Embryonic facial prominence (tissue), 1 donor: ENCODE measurements around the gene KIZ.

Experiments
- DNase-seq: peaks from one replicate; pipeline ENCODE4 v3.0.0-alpha.2; 2016; ENCODE audit errors: extremely low spot score

Gene KIZ

DNA sequence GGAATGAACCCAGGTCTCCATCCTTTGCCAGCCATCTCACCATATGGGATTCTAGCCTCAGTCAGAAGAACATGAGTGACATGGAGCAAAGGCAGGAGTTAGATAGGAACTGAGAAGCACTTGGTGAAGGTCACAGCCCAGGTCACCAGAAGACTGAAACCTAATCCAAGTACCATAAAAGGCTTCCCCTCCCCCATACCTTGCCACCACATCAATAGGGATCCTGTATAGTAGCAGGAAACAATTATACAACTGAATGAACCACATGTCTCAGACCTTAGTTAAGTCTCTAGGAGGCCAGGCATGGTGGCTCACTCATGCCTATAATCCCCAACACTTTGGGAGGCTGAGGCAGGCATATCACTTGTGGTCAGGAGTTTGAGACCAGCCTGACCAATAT lies 49.6 kb downstream of the KIZ start:
- no peak for DNase-seq

DNA sequence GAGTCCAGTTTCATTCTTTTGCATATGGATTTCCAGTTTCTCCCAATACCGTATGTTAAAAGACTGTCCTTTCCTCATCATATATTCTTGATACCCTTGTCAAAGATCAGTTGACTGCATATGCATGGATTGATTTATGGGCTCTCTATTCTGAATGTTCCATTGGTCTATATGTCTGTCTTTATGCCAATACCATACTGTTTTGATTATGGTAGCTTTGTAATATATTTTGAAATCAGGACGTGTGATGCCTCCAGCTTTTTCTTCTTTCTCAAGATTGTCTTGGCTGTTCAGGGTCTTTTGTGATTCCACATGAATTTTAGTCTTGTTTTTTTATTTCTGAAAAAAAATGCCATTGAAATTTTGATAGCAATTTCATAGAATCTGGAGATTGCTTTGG lies 51.9 kb downstream of the KIZ start:
- DNase-seq: no peak

DNA sequence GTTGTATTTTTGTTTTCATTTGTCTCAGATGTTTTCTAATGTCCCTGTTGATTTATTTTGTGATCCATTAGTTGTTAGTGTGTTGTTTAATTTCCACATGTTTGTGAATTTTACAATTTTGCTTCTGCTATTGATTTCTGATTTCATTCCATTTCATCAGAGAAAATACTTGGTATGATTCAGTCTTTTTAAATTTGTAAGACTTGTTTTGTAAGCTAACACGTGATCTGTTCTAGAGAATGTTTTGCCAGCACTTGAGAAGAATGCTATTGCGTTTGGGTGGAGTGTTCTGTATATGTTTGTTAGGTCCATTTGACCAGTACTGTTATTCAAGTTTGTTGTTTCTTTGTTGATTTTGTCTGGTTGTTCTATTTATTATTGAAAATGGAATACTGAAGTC lies 53.9 kb downstream of the KIZ start:
- DNase-seq: no peak

DNA sequence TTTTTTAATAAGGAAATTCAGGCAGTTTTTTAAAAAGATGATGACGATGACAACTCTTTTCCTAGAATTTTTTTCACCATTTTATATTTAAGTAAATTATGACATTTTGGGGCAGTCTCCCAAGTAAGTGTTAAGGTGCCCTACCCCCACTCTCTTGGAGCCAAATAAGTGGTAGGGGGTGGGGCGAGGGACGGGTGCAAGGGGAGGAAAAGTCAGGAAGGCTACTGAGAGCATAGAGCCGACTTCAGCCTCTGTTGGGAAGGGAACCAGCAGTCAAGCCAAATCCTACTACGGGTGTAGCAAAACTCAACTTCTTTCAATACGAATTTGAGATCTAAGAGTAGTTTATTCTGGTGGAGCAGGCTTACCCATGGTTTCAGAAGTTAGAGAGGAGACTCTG lies 54.4 kb downstream of the KIZ start:
- no peak for DNase-seq

DNA sequence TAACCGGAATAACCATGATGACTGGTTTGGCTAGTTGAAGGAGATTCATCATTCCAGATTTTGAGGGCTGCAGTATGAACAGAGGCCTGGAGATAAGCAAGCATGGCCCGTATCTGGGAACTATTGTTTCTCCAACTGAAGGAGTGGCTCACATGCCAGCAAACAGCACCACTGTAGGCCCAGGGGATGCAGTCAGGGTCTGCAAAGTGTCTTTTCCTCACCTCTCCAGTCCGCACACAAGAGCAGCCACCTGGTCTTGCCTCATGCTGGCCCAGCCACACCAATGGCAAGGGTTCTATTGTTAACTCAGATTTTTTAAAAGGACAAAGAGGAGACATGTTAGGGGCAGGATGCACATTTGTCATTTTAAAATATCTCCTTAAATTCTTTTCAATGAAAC lies 55.1 kb downstream of the KIZ start:
- no peak for DNase-seq

DNA sequence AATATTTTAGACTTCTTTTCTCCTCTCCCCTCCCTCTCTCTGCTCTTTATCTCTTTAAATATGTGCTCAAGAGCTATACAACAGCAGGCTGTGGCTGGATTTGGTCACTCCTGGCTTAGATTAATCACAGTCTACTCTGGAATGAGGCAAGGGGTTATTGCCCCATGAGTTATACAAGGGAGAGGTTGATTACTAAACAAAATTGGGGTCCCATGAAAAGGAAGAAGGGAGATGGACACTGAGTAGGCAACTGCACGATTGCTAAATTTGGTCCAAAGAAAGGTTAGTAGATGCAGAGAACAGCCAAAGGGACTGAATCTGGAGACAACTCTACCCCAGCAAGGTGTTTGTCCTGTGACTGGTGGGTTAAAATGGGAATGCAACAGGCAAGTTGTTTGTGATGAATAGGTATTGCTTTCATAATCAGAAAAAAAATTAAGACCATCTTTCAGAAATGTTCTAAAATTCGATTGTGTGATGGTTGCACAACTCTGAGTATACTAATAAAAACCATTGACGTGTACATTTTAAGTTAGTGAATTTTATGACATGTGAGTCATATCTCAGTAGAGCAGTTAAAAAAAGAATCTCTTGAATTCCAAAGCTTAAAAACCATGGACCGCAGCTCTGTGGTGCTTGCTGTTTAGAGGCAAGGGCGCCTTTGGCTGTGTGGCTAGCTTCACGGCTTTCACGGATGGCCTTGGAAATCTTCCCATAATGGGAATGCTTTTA lies 57.1 kb downstream of the KIZ start:
- no peak for DNase-seq

DNA sequence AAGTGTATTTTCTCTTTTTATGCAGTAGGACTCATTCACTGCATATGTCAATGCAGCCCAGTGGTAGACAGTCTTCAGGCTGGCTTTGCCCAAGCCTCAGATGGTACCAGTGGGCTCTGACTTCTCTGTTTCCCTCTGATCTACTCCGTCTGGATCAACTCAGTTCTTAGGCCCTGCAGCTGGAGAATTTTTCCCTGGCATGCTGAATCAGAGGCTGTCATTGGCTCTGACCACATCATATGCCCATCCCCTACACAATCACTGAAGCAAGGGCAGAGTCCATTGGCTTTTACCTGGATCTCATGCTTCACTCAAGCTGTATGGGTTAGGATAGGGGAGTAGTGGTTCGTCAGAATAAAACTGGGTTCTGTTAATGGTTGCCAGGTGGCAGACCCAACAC lies 57.8 kb downstream of the KIZ start:
- no peak for DNase-seq

DNA sequence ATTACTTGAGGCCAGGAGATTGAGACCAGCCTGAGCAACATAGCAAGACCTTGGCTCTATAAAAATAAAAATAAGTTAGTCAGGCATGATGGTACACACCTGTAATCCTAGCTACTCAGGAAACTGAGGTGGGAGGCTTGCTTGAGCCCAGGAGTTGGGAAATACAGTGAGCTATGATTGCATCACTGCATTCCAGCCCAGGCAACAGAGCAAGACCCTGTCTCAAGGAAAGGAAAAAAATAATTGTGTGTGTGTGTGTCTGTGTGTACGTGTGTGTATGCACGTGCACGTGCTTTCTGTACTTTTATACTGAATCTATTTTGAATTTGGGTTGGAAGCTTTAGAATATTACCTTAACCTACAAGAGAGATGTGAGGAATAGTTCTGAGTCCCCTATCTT lies 58.9 kb downstream of the KIZ start:
- no peak for DNase-seq

DNA sequence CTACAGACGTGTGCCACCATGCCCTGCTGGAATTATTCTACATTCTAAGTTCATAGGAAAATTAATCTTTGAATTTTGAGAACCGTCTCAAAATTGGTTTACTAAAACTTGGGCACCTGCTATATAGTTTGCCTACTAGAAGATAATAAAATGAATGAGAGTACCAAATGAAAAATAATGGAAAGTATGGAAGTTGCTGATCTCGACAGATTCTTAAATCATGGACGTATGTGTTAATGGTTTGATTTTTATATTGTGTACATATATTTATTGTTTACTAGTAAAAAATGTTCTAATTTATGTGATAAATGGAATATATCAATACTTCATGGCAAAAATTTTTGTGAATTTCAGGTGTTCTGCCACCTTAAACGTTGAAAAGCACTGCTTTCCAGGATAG lies 60.0 kb downstream of the KIZ start:
- DNase-seq: no peak

DNA sequence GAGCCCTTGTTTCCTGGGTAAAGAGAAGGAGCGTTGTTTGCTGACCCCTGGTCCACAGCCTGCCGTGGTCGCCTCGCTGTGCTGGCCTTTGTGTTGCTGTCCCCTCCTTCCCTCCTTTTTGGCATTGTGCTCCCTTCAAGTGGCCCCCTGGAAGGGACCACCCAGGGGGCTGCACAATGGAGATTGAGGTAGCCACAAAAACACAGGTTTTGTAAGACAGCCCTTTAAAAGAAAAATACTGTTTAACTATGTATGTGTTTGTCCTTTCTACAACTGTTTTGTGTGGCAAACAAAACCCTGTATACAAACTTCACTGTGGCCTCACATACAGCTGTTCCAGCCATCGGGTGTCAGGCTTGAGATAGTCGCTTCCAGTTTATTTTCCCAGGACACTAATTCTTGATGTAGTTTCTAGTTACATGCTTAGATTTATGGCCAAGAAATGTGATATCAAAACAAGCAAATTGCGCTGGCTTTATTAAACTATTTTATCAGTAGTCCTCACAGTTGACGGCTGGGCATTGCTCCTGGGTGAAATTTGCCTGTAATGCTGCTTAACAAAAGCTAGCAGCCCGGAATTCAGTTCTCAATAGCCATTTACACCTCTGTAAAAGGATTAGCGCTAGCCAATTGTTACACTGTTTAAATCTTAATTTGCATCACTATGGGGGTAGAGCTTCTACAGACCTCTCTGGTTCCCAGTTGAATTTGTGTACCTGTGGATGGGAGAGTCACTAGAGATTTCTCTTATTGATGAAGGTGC lies 64.1 kb downstream of the KIZ start:
- DNase-seq: no peak

DNA sequence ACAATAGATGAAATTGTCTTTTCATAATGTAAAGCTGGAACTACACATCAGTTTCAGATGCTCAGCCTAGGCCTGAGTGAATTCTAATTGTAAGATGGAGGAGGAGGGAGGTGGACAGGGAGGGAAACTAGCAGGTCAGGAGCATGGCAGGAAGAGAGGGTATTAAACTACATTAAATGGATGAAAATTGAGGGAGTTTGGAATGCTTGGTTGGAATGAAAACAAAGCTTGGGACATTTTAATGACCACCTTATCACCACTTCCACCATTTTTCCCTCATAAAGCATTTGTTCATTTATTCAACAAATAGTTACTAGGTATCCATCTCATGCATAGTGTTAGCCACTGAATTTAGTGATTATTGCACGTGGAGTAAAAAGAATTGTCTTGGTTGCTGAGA lies 65.0 kb downstream of the KIZ start:
- no peak for DNase-seq

DNA sequence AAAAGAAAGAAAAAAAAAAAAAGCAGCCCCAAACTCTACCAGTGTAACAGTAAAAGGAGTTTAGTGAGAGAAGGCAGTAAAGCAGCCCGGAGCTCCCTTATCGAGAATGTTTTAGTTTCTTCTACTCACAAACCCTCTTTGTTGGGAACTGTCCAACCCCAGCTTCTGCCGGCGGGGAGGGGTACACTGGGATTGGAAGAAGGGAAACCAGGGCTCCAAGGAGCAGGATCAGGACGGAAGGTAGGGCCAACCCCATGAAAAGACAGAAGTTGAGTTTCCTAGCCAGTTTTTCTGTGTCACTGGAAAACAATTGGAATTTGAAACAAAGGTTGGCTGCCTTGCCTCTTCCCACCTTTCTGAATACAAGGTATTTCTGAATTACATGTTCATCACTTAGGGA lies 66.0 kb downstream of the KIZ start:
- DNase-seq: no peak

DNA sequence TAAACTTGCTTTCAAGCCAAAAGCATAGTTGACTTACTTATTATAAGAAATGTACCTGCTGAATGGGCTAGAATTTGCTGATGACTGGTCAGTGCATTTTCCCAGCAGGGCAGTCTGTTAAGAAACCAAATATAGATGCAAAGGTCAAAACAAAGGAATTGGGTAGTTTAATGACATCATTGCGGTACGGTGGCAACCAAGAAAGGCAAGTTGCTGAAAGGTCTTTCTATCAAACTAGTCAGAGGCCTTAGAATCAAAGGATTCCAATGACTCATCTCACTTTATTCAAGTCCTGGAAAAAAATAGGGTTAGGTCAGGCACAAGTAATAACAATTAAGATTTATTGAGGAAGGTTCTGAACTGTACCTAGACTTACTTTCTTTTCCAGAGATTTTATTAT lies 76.4 kb downstream of the KIZ start:
- DNase-seq: no peak

DNA sequence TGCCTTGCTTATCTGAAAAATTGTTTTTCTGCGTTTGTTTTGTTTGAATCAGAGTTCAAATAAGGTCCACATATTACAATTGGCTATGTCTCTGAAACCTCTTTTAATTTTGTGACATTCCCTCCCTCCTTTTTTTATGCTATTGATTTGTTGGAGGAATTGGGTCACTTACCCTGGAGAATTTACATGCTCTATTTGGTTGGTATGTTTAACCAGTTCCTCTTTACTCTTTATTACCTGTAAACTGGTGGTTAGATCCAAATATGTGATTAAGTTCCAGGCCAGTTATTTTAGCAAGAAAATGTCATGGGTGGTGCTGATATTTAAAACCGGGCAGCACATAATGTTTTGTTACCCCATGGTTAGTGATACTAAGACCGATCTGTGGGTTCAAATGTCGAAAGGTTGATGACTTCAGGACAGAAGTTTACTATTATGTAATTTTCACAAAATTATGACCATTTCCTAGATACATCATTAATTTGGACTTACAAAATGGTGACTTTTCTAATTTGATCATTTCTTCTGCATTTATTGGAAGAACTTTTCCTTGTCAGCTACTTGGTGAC lies 77.3 kb downstream of the KIZ start:
- DNase-seq: no peak

DNA sequence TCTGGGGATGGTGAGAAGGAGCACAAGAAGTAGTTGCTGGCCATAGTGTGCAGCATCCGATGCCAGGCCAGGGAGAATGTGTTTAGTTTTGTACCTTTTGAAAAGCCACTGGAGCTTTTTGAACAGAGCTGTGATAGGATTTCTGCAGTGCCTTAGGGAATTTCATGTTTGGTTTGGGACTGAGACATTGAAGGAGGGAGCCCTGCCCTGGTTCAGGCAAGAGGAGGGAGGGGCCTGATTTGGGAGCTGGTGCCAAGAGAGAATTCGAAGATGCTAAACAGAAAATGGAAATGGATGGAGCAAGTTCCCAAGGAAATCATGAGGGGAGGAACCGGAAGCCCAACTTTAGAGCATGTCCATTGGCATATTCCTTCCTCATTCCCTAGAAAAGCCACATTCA lies 80.7 kb downstream of the KIZ start:
- DNase-seq: no peak

DNA sequence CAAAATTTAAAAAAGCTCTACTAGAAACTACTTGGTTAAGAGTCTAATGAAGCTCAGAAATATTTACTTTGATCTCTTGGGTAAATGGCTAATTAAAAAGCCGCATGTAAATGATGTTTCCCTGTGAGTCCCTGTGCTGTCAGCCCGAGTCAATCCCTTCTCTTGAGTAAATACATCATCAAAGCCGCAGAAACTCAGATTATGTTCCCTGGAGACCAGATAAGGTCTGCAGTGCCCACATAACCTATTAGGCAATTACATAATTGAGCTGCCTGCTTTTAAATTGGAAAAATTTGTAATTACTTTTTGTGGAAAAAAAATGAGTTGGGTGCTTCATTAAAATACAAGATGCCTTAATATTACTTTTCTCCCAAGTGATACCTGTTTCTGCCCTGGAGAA lies 83.1 kb downstream of the KIZ start:
- DNase-seq: no peak

DNA sequence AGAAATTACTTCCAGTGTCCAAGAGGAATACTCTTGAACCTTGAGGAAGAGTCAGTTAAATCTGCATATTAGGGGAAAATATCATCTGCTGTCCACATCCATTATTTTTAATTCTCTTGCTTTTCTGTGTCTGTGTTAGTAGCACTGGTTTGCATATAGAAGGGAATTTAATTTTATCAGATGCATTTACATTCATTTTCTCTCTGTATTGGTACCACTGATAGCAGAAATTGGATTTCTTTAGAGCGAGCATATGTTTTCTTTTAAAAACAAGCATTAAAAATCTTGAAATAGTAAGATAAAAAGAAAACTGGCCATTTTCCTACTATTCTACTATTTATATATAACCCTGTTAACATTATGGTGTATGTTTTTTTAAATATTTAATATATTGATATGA lies 83.8 kb downstream of the KIZ start:
- DNase-seq: no peak

DNA sequence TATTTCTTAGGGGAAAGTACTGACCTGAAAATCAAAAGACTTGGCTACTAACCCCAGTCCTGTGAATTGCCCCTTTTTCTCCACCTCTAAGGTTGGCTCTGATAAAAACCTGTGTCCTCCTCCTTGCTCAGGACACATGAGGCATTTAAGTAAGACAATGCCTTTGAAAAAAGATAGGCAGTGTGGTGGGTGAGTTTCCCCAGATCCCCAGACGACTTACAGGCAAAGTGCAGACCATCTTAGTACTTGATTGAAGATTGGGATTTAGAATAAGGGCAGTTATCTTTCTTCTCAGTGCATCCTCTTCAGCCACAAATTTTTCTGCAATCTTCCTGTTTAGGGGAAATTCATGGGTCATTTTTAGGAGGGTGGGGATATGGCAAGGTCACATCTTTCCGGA lies 87.8 kb downstream of the KIZ start:
- no peak for DNase-seq

DNA sequence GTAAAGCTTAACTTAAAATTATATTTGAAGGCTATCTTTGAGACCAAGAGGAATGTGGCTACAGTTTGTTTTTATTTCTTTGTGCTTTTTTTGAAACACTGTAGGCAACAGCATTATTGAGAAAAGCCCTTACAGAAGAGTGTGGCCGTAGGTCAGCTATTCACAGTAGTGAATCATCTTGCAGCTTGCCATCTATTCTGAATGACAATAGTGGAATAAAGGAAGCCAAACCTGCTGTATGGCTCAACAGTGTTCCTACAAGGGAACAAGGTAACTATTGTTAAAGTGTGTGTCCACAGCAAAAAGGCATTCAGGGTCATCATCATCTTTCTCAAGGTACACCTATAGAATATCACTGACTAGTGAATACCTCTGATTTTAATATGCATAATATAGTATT lies 88.5 kb downstream of the KIZ start:
- DNase-seq: no peak

DNA sequence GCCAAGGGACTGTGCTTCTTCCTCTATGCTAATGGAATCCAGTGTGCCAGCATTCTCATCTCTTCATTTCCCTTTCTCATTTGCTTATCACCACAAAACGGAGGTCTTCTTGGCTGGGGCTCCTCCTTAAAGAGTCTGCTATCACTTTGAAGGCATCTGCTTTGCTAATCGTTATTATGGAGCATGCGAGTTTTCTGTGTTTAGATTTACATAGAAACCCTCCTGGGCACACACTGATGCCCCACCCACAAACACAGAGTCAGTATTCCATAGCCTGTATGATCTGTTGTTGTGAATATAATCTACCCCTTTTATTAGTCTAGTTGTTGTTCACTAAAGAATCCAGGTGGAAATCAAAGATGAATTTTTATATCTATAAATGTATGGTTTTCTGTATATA lies 93.8 kb downstream of the KIZ start:
- DNase-seq: no peak

DNA sequence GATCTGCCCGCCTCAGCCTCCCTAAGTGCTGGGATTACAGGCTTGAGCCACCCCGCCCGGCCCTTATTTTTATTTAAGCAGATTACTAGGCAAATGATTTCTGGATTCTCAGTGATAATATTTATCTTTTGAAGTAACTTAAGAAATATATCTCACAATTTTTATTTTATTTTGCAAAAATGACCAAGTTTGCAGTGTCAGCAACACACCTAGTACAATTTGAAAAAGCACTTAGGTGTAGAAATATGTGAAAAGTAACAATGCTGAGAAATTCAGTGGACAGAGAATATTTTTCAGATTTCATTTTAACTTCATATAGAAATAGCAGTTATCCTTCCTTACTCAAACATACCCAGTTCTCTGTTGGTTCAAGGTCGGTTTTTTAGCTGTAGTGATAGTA lies 98.3 kb downstream of the KIZ start:
- DNase-seq: no peak

DNA sequence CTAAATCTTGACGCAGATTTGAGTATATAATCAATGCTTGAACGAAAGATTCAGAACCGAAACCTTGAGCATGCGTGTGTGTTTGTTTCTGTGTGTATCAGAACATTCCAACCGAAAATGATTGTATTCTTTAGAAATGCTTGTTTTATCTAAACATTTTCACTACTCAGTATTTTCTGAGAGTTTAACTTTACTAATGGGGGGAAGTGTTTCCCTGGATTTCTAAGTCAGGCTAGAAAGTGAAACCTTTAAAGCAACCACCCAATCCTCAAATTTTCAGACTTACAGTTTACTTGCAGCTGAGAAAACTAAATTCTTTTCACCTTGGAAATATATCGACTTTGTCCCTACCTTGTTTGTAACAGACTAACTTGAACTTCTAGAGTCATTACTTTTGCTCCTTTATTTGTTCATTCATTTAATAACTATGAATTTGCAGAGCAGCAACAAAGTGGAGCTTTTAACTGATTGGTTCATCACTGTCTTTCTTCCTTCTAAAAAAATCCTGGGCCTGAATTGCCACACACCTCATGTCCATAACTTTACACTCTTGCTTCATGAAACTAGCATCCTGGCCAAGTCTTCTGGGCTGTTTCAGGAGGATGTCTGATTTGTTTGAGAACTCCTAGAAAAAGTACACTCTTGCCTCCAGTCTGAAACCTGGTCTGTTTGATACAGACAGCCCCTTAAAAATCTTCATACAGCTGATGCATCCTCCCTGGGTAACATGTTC lies 99.5 kb downstream of the KIZ start:
- DNase-seq: no peak

DNA sequence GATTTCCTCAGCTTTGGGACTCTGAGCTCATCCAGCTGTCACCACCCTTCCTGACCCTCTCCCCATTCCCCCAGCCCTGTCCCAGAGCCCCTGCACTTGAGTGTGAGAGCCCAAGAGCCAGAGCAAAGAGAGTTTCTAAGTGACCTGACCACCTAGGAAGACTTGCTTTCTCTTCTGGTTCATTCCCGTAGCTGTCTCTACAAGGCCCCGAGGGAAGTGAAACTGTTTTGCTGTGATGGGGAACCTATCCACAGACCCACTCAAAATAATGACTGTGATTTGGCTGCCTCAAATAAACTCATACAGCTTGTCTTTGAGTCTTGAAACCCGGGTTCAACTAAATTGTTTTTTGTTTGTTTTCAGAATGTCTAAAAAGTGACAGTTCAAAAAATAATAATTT lies 102.6 kb downstream of the KIZ start:
- no peak for DNase-seq
